ENCODE data around the gene DYNC1LI1. TPM values are rescaled to one million over a fixed set of nuclear protein-coding genes. Genes with fewer than 3 reads are reported as not detected.

DYNC1LI1 gene
- polyA plus RNA-seq, 1 donor from 2014 or later, result 94.5 TPM

DNA sequence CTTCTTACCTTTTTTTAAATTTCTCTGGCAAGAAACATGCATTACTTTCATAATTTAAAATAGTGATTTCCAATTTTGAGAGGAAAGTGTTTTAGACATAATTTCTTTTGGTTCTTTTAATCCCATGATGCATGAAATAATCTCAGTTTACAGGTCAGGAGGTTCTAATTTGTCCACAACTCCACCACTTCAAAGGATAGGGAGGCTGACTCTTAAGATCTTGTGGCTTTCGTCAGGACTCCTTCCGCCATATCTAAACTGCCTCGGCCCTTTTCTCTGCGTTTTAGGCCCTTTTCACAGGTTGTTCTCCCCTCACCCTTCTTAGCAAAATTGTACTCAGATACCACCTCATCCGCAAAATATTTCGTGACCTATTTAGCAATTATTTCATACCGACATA is 8.0 kb downstream of the DYNC1LI1 start:
- Histone ChIP-seq H3K4me2 (ENCODE audit: low read length) (no peak overlapping the region), H3K27me3 (ENCODE audit: insufficient read depth, low read depth, low read length) (no peaks in the 10 kb centered on the region), H3K79me2 (replicated peaks; ENCODE audit: insufficient read depth, low read length) (peaks cover 93% of the 10 kb centered on the region), H2AFZ (ENCODE audit: low read depth, low read length) (no peak overlapping the region), H3K4me3 (ENCODE audit: low read length) (no peak overlapping the region), H3K9ac (ENCODE audit: low read length) (no peak overlapping the region), H3K27ac (ENCODE audit: low read length) (no peak overlapping the region), H4K20me1 (ENCODE audit: insufficient read depth) (peaks cover 6% of the 10 kb centered on the region), H3F3A (ENCODE audit: insufficient read depth, low read length, poor library complexity, severe bottlenecking) (no peaks in the 10 kb centered on the region), H3K36me3 (ENCODE audit: insufficient read depth, low read length) (no peaks in the 10 kb centered on the region), H3K9me3 (ENCODE audit: low read length) (no peaks in the 10 kb centered on the region), H3K9me2 (ENCODE audit: insufficient read depth, low read length) (no peaks in the 10 kb centered on the region)
- no peak for TF ChIP-seq RAD21 (conservative IDR thresholded peaks at IDR 0.05)

DNA sequence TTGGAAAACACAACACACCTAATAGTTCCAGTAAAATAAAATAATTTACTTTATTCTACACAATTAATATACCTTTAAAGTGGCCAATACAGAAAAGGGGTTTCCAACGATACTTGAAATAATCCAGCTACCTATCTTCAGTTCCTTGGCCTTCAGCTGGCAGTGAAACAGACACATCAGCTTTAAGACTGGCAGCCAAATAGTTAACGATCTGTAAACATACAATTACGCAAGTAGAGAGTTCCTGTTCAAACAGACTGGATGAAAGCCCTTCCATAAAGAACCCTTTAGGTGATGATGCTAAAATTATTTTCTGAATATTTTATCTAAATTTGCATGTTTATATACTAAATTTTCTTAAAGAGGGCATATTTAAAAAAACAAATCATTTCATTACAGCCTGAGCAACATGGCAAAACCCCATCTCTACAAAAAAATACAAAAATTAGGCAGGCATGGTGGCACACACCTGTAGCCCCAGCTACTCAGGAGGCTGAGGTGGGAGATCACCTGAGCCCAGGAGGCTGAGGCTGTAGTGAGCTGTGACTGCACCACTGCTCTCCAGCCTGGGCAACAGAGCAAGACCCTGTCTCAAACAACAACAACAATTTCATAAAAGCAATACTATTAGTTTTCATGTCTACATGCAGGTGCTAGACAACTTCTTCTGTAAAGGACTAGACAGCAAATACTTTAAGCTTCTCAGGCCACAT is 12.9 kb downstream of the DYNC1LI1 start:
- Histone ChIP-seq H4K20me1 (ENCODE audit: insufficient read depth) (peaks cover 8% of the 10 kb centered on the region), H3K9me3 (ENCODE audit: low read length) (no peaks in the 10 kb centered on the region), H3K27ac (ENCODE audit: low read length) (no peak overlapping the region), H3F3A (ENCODE audit: insufficient read depth, low read length, poor library complexity, severe bottlenecking) (no peaks in the 10 kb centered on the region), H3K9ac (ENCODE audit: low read length) (no peak overlapping the region), H3K79me2 (replicated peaks; ENCODE audit: insufficient read depth, low read length) (peaks cover 88% of the 10 kb centered on the region), H3K36me3 (ENCODE audit: insufficient read depth, low read length) (no peaks in the 10 kb centered on the region), H3K9me2 (ENCODE audit: insufficient read depth, low read length) (no peaks in the 10 kb centered on the region), H2AFZ (ENCODE audit: low read depth, low read length) (no peak overlapping the region), H3K4me2 (ENCODE audit: low read length) (no peak overlapping the region), H3K27me3 (ENCODE audit: insufficient read depth, low read depth, low read length) (no peaks in the 10 kb centered on the region), H3K4me3 (ENCODE audit: low read length) (no peak overlapping the region)
- TF ChIP-seq SMC3 (conservative IDR thresholded peaks at IDR 0.05; ENCODE audit: poor library complexity), result no peak
- TF ChIP-seq RAD21 (conservative IDR thresholded peaks at IDR 0.05), result no peak
- TF ChIP-seq, protein P1, sequence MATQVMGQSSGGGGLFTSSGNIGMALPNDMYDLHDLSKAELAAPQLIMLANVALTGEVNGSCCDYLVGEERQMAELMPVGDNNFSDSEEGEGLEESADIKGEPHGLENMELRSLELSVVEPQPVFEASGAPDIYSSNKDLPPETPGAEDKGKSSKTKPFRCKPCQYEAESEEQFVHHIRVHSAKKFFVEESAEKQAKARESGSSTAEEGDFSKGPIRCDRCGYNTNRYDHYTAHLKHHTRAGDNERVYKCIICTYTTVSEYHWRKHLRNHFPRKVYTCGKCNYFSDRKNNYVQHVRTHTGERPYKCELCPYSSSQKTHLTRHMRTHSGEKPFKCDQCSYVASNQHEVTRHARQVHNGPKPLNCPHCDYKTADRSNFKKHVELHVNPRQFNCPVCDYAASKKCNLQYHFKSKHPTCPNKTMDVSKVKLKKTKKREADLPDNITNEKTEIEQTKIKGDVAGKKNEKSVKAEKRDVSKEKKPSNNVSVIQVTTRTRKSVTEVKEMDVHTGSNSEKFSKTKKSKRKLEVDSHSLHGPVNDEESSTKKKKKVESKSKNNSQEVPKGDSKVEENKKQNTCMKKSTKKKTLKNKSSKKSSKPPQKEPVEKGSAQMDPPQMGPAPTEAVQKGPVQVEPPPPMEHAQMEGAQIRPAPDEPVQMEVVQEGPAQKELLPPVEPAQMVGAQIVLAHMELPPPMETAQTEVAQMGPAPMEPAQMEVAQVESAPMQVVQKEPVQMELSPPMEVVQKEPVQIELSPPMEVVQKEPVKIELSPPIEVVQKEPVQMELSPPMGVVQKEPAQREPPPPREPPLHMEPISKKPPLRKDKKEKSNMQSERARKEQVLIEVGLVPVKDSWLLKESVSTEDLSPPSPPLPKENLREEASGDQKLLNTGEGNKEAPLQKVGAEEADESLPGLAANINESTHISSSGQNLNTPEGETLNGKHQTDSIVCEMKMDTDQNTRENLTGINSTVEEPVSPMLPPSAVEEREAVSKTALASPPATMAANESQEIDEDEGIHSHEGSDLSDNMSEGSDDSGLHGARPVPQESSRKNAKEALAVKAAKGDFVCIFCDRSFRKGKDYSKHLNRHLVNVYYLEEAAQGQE (IDR thresholded peaks at IDR 0.05; ENCODE audit: borderline replicate concordance), result no peak
- no peak for TF ChIP-seq MXI1 (conservative IDR thresholded peaks at IDR 0.05; ENCODE audit: poor library complexity, severe bottlenecking)
- no peak for TF ChIP-seq POLR2AphosphoS5 (IDR thresholded peaks at IDR 0.05)
- TF ChIP-seq TAF1 (IDR thresholded peaks at IDR 0.05; ENCODE audit: low read depth), result no peak
- TF ChIP-seq EZH2 (IDR thresholded peaks at IDR 0.05; ENCODE audit: borderline replicate concordance, insufficient read depth, low read length, poor library complexity, severe bottlenecking), result no peak
- TF ChIP-seq CTCF (IDR thresholded peaks at IDR 0.05; ENCODE audit: poor library complexity, severe bottlenecking), result no peak
- TF ChIP-seq EP300 (conservative IDR thresholded peaks at IDR 0.05; ENCODE audit: poor library complexity, severe bottlenecking), result no peak

All from neural cell (in vitro differentiated cells).